HG02938 (cell line): ENCODE data around the gene RGS7BP.

Source experiments
- ATAC-seq: cut with Tn5 transposase; IDR thresholded peaks from one replicate; pipeline ENCODE4 v1.9.1; 2021; ENCODE audit warnings: mild to moderate bottlenecking, moderate library complexity; ENCODE audit not compliant: unreplicated experiment

RGS7BP gene

GRCh38 chr5:64629841-64630240, 124.0 kb downstream of the RGS7BP start:
- ATAC-seq = no peak

GRCh38 chr5:64632251-64632650, 126.4 kb downstream of the RGS7BP start:
- ATAC-seq = no peak

GRCh38 chr5:64634997-64635686, 129.3 kb downstream of the RGS7BP start:
- no peak for ATAC-seq

GRCh38 chr5:64637144-64637543, 131.3 kb downstream of the RGS7BP start:
- ATAC-seq = no peak

GRCh38 chr5:64637837-64638443, 132.1 kb downstream of the RGS7BP start:
- no peak for ATAC-seq

- no peak for ATAC-seq
Observed at GRCh38 chr5:64644831-64645230, 139.0 kb downstream of the RGS7BP start.

- no peak for ATAC-seq
Observed at GRCh38 chr5:64646169-64646568, 140.4 kb downstream of the RGS7BP start.

GRCh38 chr5:64649512-64649911, 143.7 kb downstream of the RGS7BP start:
- ATAC-seq = no peak

GRCh38 chr5:64653766-64654560, 148.1 kb downstream of the RGS7BP start:
- ATAC-seq = no peak

GRCh38 chr5:64654561-64654938, 148.7 kb downstream of the RGS7BP start:
- no peak for ATAC-seq

- ATAC-seq = no peak
Observed at GRCh38 chr5:64655596-64655995, 149.8 kb downstream of the RGS7BP start.

GRCh38 chr5:64659289-64659688, 153.5 kb downstream of the RGS7BP start:
- ATAC-seq = no peak
